ENCODE data around the gene SBNO2. TPM values are rescaled to one million over a fixed set of nuclear protein-coding genes. Genes with fewer than 3 reads are reported as not detected.

SBNO2 gene
- total RNA-seq, 6 donors from 2014 or later = 44.8 to 159 (median 106) TPM

- peak overlapping the region; percentile 98 to 99 (median 98) for H3K27ac ChIP-seq
- no peak for ATAC-seq (ENCODE audit: low FRiP score in 2 of 2)
- H3K36me3 ChIP-seq = peaks cover 0 to 12% (median 5%) of the 10 kb centered on the region in 4 donors
- TF ChIP-seq POLR2AphosphoS5 (IDR thresholded peaks at IDR 0.05) = no peak
- TF ChIP-seq EP300 (IDR thresholded peaks at IDR 0.05) = no peak
- TF ChIP-seq POLR2A (IDR thresholded peaks at IDR 0.05) = no peak
- no peak for TF ChIP-seq CTCF (IDR thresholded peaks at IDR 0.05)
- WGBS, 2 donors = 70 to 89% methylated on average over 30 to 37 of the region's 38 CpGs
- H3K27me3 ChIP-seq = no peaks in the 10 kb centered on the region
- peaks cover 47 to 72% (median 55%) of the 10 kb centered on the region in 4 donors for H3K4me1 ChIP-seq
- peak overlapping the region in 3 of 4 donors; percentile 93 to 97 (median 94) for H3K4me3 ChIP-seq
- no peaks in the 10 kb centered on the region for H3K9me3 ChIP-seq
- peak in 1 of 2 donors; percentile 83 for DNase-seq
Measured at GRCh38 chr19:1170938-1171754, 2.9 kb downstream of the SBNO2 start.

DNA sequence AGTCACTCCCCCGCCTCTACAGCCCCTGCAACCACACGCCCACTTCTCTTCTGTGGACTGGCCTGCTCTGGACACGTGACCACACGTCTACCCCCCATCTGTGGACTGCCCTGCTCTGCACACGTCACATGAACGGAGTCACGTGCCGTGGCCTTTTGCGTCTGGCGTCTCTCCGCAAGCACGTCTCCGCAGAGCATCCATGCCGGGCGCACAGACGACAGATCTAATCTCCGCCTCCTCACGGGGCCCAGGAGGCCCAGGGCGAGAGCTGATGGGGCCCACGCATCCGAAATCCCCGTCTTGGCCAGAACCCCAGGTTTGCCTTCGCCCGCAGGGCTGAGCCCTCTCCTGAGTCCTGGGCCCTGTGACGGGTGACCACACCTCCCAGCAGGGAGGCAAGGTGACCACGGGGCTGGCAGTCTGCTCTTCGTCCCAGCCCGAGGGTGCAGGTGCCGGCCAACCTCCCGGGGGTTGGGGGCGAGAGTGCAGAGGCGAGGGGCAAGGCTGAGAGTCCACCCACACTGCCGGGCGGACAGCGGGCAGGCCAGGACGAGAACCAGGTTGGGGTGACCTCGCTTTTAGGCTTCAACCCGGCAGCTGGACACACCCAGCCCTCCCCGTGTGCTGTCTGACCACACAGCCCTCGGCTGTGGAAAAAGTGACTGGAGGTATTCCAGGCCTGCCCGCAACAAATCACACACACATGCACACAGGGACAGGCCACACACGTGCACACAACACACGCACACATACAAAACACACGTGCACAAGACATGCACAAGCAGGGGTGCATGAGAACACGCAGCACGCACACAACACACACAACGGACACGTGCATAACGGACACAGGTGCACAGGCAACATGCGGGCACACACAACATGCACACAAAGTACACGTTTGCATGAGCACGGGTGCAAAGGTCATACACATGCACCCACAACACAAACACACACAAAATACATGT, 3.9 kb downstream of the SBNO2 start:
- ATAC-seq (ENCODE audit: low FRiP score in 2 of 2) = peak in 1 of 2 donors; percentile 61
- peaks cover 49 to 75% (median 56%) of the 10 kb centered on the region in 4 donors for H3K4me1 ChIP-seq
- no peaks in the 10 kb centered on the region for H3K27me3 ChIP-seq
- peaks cover 0 to 12% (median 5%) of the 10 kb centered on the region in 4 donors for H3K36me3 ChIP-seq
- 86 to 87% methylated on average over 38 to 43 of the region's 52 CpGs for WGBS, 2 donors
- peak in 1 of 4 donors; percentile 8 for TF ChIP-seq POLR2A (IDR thresholded peaks at IDR 0.05)
- TF ChIP-seq POLR2AphosphoS5 (IDR thresholded peaks at IDR 0.05) = no peak
- H3K27ac ChIP-seq = peak overlapping the region; percentile 74 to 82 (median 80)
- H3K4me3 ChIP-seq = no peak overlapping the region
- DNase-seq = peak in 1 of 2 donors; percentile 80
- H3K9me3 ChIP-seq = no peaks in the 10 kb centered on the region

DNA sequence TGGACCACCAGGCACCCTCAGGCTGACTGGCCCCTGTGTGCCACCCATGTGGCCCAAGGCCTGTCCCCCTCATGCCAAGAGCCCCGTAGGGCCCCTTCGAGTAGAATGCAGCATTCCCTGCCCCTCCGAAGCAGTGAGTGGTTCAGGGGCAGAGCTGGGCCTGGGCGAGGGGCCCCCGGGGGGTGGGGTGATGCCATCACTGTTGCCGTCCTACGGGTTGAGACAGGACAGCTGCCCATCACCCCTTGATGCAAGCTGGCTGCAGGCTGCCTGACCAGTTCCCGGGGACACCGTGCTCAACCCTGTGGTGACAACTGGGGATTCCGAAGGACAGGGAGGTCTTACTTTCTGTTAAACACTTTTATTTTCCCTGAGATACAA, 4.7 kb downstream of the SBNO2 start:
- Histone ChIP-seq H3K36me3 (peaks cover 0 to 12% (median 5%) of the 10 kb centered on the region in 4 donors), H3K27me3 (no peaks in the 10 kb centered on the region), H3K9me3 (no peaks in the 10 kb centered on the region), H3K27ac (peak overlapping the region; percentile 74 to 82 (median 80)), H3K4me1 (peaks cover 52 to 79% (median 60%) of the 10 kb centered on the region in 4 donors), H3K4me3 (peak overlapping the region in 2 of 4 donors; percentile 20 to 39)
- WGBS, 2 donors = 81% methylated on average over 10 of the region's 10 CpGs; no CpG with 5 or more reads in 1 of the 2 donors
- ATAC-seq (ENCODE audit: low FRiP score in 2 of 2) = no peak
- TF ChIP-seq CTCF (IDR thresholded peaks at IDR 0.05) = no peak
- DNase-seq = no peak

GRCh38 chr19:1168572-1169410, 5.3 kb downstream of the SBNO2 start:
- ATAC-seq (ENCODE audit: low FRiP score in 2 of 2) (peak in 1 of 2 donors; percentile 33), DNase-seq (peak in 1 of 2 donors; percentile 82)
- H3K9me3 ChIP-seq = no peaks in the 10 kb centered on the region
- H3K4me1 ChIP-seq = peaks cover 50 to 83% (median 60%) of the 10 kb centered on the region in 4 donors
- TF ChIP-seq POLR2A (IDR thresholded peaks at IDR 0.05) = peak in 1 of 4 donors; percentile 21
- peak; percentile 37 to 62 for TF ChIP-seq POLR2AphosphoS5 (IDR thresholded peaks at IDR 0.05)
- no peak for TF ChIP-seq CTCF (IDR thresholded peaks at IDR 0.05)
- H3K27me3 ChIP-seq = no peaks in the 10 kb centered on the region
- WGBS, 2 donors = 65 to 80% methylated on average over 27 to 41 of the region's 50 CpGs
- H3K36me3 ChIP-seq = peaks cover 0 to 12% (median 5%) of the 10 kb centered on the region in 4 donors
- peak overlapping the region in 3 of 4 donors; percentile 7 to 39 (median 20) for H3K4me3 ChIP-seq
- H3K27ac ChIP-seq = peak overlapping the region; percentile 74 to 82 (median 80)
